Activated T-cell treated with anti-CD3 and anti-CD28 coated beads, Interleukin-2, amount 50 U/mL, for 24 hours (primary cell): ENCODE results near the gene DNASE2.
A peak's percentile ranks its signal among the peaks of the same experiment; 100 is the strongest.

Source experiments
- DNase-seq: peaks from one replicate; pipeline ENCODE4 v3.0.0-alpha.2; 2020
- H3K27ac Mint-ChIP-seq: 2 replicates; pipeline ENCODE4 v1.8.0; 2020; ENCODE audit warnings: mild to moderate bottlenecking, mixed read lengths
- H3K27me3 Mint-ChIP-seq: 2 replicates; pipeline ENCODE4 v1.8.0; 2020; ENCODE audit warnings: mixed read lengths
- H3K36me3 Mint-ChIP-seq: 2 replicates; pipeline ENCODE4 v1.8.0; 2020; ENCODE audit warnings: low read depth, mixed read lengths
- H3K4me1 Mint-ChIP-seq: 2 replicates; pipeline ENCODE4 v1.8.0; 2020; ENCODE audit warnings: low read depth, mixed read lengths
- H3K4me3 Mint-ChIP-seq: 2 replicates; pipeline ENCODE4 v1.8.0; 2020; ENCODE audit warnings: mild to moderate bottlenecking, moderate library complexity, mixed read lengths
- H3K9me3 Mint-ChIP-seq: 2 replicates; pipeline ENCODE4 v1.8.0; 2020; ENCODE audit warnings: mixed read lengths

DNASE2 gene

GRCh38 chr19:12875086-12875485 lies 6.2 kb downstream of the DNASE2 start:
- Mint-ChIP-seq H3K27ac (no peak overlapping the region), H3K27me3 (no peaks in the 10 kb centered on the region), H3K36me3 (peaks cover 41% of the 10 kb centered on the region), H3K4me1 (peaks cover 10% of the 10 kb centered on the region), H3K9me3 (peaks cover 3% of the 10 kb centered on the region), H3K4me3 (no peak overlapping the region)
- no peak for DNase-seq

DNA sequence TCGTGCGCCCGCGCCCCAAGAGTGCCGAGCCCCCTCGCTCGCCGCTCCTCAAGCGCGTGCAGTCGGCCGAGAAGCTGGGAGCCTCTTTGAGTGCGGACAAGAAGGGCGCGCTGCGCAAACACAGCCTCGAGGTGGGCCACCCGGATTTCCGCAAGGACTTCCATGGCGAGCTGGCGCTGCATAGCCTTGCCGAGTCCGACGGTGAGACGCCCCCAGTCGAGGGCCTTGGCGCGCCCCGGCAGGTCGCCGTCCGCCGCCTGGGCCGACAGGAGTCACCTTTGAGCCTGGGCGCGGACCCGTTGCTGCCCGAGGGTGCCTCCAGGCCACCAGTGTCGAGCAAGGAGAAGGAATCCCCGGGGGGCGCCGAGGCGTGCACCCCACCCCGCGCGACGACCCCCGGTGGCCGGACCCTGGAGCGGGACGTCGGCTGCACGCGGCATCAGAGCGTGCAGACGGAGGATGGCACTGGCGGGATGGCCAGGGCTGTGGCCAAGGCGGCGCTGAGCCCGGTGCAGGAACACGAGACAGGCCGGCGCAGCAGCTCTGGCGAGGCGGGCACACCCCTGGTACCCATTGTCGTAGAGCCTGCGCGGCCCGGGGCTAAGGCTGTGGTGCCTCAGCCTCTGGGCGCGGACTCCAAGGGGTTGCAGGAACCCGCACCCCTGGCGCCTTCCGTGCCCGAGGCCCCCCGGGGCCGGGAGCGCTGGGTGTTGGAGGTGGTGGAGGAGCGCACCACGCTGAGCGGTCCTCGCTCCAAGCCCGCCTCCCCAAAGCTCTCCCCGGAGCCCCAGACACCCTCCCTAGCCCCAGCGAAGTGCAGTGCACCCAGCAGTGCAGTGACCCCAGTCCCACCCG lies 7.1 kb downstream of the DNASE2 start:
- H3K9me3 Mint-ChIP-seq = peaks cover 3% of the 10 kb centered on the region
- no peak overlapping the region for H3K27ac Mint-ChIP-seq
- H3K36me3 Mint-ChIP-seq = peaks cover 41% of the 10 kb centered on the region
- H3K4me3 Mint-ChIP-seq = no peak overlapping the region
- DNase-seq = no peak
- H3K4me1 Mint-ChIP-seq = peaks cover 9% of the 10 kb centered on the region
- no peaks in the 10 kb centered on the region for H3K27me3 Mint-ChIP-seq

DNA sequence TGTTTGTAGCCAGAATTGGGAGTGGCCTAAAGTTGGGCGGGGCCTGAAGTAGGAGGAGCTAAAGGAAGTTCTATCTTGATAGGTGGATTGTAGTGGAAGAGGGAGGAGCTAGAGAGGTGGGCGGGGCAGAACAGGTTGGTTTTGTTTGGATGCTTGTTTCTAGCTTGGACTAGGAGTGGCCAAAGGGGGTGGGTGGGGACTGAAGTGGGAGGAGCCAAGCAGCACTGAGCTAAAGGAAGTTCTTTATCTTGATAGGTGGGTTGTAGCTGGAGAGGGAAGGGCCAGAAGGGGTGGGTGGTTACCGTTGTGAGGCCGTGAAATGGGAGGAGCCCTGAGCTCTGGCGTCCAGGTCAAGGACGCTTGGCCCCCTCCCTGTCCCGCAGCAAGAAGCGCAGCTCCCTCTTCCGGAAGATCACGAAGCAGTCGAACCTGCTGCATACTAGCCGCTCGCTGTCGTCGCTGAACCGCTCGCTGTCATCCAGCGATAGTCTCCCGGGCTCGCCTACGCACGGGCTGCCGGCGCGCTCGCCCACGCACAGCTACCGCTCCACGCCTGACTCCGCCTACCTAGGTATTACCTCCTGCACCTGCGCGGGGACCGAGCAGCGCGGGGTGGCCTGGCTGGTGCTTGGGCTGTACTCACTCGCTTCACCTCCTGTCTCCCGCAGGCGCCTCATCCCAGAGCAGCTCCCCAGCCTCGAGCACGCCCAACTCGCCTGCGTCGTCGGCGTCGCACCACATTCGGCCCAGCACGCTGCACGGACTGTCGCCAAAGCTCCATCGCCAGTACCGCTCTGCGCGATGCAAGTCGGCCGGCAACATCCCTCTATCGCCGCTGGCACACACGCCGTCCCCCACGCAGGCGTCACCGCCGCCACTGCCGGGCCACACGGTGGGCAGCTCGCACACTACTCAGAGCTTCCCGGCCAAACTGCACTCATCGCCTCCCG lies 8.0 kb downstream of the DNASE2 start:
- peak overlapping the region; percentile 56 for H3K4me3 Mint-ChIP-seq

DNA sequence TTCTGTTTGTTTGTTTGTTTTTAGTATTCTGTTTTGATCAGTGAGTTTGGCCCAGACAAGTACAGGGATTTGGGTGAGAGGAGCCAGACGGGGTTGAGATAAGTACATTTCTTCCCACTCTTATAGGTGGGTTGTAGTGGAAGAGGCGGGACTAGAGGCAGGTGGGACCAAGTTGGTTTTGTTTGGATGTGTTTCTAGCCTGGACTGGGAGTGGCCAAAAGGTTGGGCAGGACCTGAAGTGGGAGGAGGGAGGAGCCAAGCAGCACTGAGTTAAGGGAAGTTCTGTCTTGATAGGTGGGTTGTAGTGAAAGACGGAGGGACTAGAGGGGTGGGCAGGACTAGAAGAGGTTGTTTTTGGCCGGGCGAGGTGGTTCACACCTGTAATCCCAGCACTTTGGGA lies 9.0 kb downstream of the DNASE2 start:
- DNase-seq = no peak
- Mint-ChIP-seq H3K27me3 (no peaks in the 10 kb centered on the region), H3K4me1 (peaks cover 13% of the 10 kb centered on the region), H3K36me3 (peaks cover 31% of the 10 kb centered on the region), H3K27ac (no peak overlapping the region), H3K9me3 (peaks cover 3% of the 10 kb centered on the region), H3K4me3 (no peak overlapping the region)

More for the DNA sequence above, 8.0 kb downstream of the DNASE2 start:
- Mint-ChIP-seq H3K9me3 (peaks cover 3% of the 10 kb centered on the region), H3K27me3 (no peaks in the 10 kb centered on the region), H3K4me1 (peaks cover 9% of the 10 kb centered on the region), H3K27ac (no peak overlapping the region), H3K36me3 (peaks cover 36% of the 10 kb centered on the region)
- peak; percentile 68 for DNase-seq

DNA sequence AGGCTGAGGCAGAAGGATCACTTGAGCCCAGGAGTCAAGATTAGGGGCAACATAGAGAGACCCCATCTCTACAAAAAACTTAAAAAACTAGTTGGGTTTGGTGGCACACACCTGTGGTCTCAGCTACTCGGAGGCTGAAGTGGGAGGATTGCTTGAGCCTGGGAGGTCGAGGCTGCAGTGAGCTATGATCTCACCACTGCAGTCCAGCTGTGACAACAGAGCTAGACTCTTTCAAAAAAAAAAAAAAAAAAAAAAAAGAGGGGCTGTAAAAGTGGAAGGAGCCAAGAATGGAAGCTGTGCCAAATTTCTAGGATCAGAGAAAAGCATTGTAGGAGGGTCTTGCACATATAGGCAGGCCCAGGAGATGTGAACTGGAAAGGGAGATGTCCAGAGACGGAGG lies 9.6 kb downstream of the DNASE2 start:
- Mint-ChIP-seq H3K27me3 (peaks cover under 1% of the 10 kb centered on the region), H3K4me1 (peaks cover 16% of the 10 kb centered on the region), H3K9me3 (peaks cover 3% of the 10 kb centered on the region), H3K36me3 (peaks cover 27% of the 10 kb centered on the region), H3K27ac (no peak overlapping the region), H3K4me3 (no peak overlapping the region)
- DNase-seq = no peak

GRCh38 chr19:12868540-12869112 lies 12.6 kb downstream of the DNASE2 start:
- Mint-ChIP-seq H3K27me3 (peaks cover 5% of the 10 kb centered on the region), H3K9me3 (peaks cover 3% of the 10 kb centered on the region), H3K4me1 (peaks cover 20% of the 10 kb centered on the region), H3K36me3 (peaks cover 10% of the 10 kb centered on the region), H3K27ac (no peak overlapping the region), H3K4me3 (no peak overlapping the region)
- DNase-seq = no peak

GRCh38 chr19:12867120-12868099 lies 13.8 kb downstream of the DNASE2 start:
- peak overlapping the region; percentile 62 for H3K4me3 Mint-ChIP-seq
- peaks cover 3% of the 10 kb centered on the region for H3K9me3 Mint-ChIP-seq
- H3K27ac Mint-ChIP-seq = no peak overlapping the region
- DNase-seq = peak; percentile 82
- peaks cover 3% of the 10 kb centered on the region for H3K36me3 Mint-ChIP-seq
- peaks cover 13% of the 10 kb centered on the region for H3K4me1 Mint-ChIP-seq
- H3K27me3 Mint-ChIP-seq = peaks cover 10% of the 10 kb centered on the region

DNA sequence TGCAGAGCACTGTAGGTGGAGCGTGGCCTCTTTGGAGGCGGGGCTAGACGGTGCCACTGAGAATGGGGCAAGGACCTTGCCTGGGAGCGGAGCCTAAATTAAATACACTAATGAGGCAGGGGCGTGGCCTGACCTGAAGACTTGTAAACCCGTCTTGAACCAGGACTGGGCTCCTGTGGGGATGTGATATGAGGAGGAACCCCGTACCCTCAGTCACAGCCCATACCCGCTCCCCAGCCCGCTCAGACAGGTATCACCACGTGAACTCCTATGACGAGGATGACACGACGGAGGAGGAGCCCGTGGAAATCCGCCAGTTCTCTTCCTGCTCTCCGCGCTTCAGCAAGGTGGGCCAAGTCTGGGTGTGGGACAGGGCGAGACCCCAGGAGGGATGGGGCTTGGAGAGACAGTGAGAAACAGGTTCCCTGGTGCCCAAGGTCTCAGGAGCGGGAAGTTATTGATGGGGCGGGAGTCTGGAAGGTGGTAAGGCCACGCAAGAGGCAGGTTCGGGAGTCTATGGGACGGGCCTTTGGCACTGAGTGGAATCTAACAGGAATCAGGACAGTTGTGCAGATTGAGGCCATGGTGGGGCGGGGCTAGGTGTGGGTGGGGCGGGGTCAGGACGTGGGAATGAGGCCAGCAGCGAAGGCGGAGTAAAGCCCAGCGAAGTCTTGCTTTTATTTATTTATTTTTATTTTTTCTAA lies 14.7 kb downstream of the DNASE2 start:
- no peak for DNase-seq
- peaks cover 11% of the 10 kb centered on the region for H3K4me1 Mint-ChIP-seq
- no peaks in the 10 kb centered on the region for H3K36me3 Mint-ChIP-seq
- peaks cover 10% of the 10 kb centered on the region for H3K27me3 Mint-ChIP-seq
- H3K27ac Mint-ChIP-seq = no peak overlapping the region
- no peak overlapping the region for H3K4me3 Mint-ChIP-seq
- no peaks in the 10 kb centered on the region for H3K9me3 Mint-ChIP-seq

- Mint-ChIP-seq H3K9me3 (no peaks in the 10 kb centered on the region), H3K36me3 (no peaks in the 10 kb centered on the region), H3K27me3 (peaks cover 10% of the 10 kb centered on the region), H3K27ac (no peak overlapping the region), H3K4me3 (no peak overlapping the region), H3K4me1 (peaks cover 11% of the 10 kb centered on the region)
- no peak for DNase-seq
Observed at GRCh38 chr19:12865746-12866415, 15.4 kb downstream of the DNASE2 start.

DNA sequence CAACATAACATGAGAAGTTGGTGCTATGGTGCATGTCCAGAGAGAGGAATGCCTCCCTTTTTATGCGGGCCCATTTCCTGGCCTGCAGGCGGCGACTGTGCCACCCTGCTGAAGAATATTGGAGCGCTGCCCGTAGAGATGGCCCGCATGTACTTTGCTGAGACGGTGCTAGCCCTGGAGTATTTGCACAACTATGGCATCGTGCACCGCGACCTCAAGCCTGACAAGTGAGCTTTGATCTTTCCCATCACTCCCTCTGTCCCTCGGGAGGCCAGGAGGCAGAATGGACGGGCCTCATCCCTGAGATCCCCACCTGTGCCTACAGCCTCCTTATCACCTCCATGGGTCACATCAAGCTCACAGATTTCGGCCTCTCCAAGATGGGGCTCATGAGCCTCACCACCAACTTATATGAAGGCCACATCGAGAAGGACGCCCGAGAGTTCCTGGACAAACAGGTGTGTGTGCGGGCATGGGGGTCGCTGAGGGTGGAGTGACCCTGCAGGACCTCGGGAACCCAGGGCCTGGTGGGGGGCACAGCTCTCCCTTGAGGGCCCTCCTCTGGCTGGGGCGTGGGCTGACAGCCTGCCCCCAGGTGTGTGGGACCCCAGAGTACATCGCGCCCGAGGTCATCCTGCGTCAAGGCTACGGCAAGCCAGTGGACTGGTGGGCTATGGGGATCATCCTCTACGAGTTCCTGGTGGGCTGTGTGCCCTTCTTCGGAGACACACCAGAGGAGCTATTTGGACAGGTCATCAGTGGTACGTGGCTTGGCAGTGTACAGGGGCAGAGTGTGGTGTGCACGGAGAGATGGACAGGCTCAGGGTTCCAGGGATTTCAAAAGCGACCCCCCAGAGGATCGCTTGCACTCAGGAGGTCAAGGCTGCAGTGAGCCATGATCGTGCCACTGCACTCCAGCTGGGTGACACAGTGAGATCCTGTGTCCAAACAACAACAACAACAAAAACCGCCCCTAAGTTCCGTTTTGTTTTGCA lies 16.2 kb downstream of the DNASE2 start:
- no peak for DNase-seq
- no peaks in the 10 kb centered on the region for H3K9me3 Mint-ChIP-seq
- H3K27me3 Mint-ChIP-seq = peaks cover 10% of the 10 kb centered on the region
- no peak overlapping the region for H3K4me3 Mint-ChIP-seq
- peaks cover 11% of the 10 kb centered on the region for H3K4me1 Mint-ChIP-seq
- H3K27ac Mint-ChIP-seq = no peak overlapping the region
- no peaks in the 10 kb centered on the region for H3K36me3 Mint-ChIP-seq

- no peaks in the 10 kb centered on the region for H3K9me3 Mint-ChIP-seq
- H3K27me3 Mint-ChIP-seq = peaks cover 10% of the 10 kb centered on the region
- no peak overlapping the region for H3K4me3 Mint-ChIP-seq
- no peaks in the 10 kb centered on the region for H3K36me3 Mint-ChIP-seq
- no peak for DNase-seq
- H3K27ac Mint-ChIP-seq = no peak overlapping the region
- peaks cover 11% of the 10 kb centered on the region for H3K4me1 Mint-ChIP-seq
Observed at GRCh38 chr19:12864143-12864542, 17.1 kb downstream of the DNASE2 start.

DNA sequence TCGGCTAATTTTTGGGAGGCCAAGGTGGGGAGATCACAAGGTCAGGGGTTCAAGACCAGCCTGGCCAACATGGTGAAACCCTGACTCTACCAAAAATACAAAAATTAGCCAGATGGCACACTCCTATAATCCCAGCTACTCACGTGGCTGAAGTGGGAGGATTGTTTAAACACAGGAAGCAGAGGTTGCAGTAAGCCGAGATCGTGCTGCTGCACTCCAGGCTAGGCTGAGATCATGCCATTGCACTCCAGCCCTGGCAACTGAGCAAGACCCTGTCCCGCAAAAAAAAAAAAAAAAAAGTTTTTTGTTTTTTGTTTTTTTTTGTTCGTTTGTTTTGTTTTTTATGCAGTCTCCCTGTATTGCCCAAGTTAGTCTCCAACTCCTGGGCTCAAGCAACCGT lies 21.7 kb downstream of the DNASE2 start:
- Mint-ChIP-seq H3K36me3 (no peaks in the 10 kb centered on the region), H3K27me3 (peaks cover 4% of the 10 kb centered on the region), H3K4me3 (no peak overlapping the region), H3K27ac (no peak overlapping the region), H3K9me3 (peaks cover 9% of the 10 kb centered on the region), H3K4me1 (no peaks in the 10 kb centered on the region)
- no peak for DNase-seq
